ENCODE results near the gene SULT1C2.
"Not testable (repeated sequence)": the region's sequence is repeated elsewhere in the genome, so short reads cannot be mapped to it uniquely, and the experiment has no call there.

SULT1C2 gene

DNA sequence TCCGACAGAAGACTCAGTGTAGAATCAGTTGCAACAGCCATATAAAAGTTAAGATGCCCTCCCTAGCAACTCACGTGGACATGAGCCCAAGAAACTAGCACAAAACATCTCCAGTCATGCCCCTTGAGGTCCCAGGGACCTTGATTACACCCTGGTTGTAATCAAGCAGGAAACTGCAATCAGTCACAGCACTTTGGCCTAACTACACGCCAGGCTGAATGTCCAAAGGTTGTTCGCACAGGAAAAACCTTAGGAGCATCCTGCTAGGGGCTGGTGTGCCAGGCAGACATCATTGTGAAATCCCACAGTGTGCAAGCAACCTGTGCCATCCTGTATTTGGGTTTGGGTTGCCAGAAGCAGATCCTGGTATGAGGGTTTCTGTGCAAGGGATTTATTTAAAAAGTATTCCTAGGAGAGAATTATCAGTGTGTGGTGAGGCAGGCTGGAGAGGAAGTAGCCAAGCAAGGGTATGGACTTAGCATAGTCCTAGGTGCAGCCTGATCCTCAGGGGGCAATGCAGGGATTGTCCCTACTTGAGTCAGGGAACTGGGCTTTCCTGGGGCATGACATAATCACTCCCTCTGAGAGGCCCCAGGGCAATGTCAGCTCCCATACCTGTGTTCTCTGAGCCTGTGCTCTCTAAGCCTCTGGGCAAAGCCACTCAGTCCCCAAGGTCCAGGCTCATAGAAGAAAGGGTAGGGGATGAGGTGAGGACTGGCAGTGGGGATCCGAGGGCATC, 17.8 kb upstream of the SULT1C2 start:
- H3K9me3 Mint-ChIP-seq, result no peaks in the 10 kb centered on the region
- H3K27ac Mint-ChIP-seq, result no peak overlapping the region
- DNase-seq (ENCODE audit: low spot score), result no peak
- no peaks in the 10 kb centered on the region for H3K36me3 Mint-ChIP-seq (ENCODE audit: low read depth)
- H3K4me1 Mint-ChIP-seq (ENCODE audit: low read depth), result no peaks in the 10 kb centered on the region
- H3K27me3 Mint-ChIP-seq (ENCODE audit: low read depth), result no peaks in the 10 kb centered on the region
- no peak overlapping the region for H3K4me3 Mint-ChIP-seq

DNA sequence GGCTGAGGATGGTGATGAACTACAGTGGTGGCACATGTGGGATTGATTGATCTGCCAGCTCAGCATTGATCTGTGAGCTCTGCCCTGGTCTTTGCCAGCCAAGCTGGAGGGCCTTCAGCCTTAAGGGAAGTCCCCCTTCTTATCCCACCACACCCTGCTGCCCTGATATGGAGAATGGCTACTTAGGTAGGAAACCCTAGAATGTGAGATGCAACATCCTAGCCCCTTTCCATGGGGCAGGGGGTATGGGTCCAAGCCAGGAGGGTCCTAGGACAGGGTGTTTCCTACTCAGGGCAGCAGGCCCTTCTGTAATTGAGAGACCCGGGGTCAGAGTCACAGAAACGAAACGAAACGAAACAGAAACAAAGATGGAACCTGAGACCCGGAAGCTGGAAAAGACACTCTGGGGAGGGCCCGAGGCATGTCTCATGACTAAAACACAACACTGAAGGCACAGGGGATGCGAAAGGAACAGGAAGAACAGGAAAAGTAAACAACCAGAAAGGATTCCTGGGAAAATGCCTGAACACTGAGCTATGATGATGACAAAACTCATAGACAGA, 16.9 kb upstream of the SULT1C2 start:
- Mint-ChIP-seq H3K9me3 (no peaks in the 10 kb centered on the region), H3K36me3 (ENCODE audit: low read depth) (no peaks in the 10 kb centered on the region), H3K27me3 (ENCODE audit: low read depth) (no peaks in the 10 kb centered on the region), H3K4me3 (no peak overlapping the region), H3K4me1 (ENCODE audit: low read depth) (no peaks in the 10 kb centered on the region), H3K27ac (no peak overlapping the region)
- no peak for DNase-seq (ENCODE audit: low spot score)

DNA sequence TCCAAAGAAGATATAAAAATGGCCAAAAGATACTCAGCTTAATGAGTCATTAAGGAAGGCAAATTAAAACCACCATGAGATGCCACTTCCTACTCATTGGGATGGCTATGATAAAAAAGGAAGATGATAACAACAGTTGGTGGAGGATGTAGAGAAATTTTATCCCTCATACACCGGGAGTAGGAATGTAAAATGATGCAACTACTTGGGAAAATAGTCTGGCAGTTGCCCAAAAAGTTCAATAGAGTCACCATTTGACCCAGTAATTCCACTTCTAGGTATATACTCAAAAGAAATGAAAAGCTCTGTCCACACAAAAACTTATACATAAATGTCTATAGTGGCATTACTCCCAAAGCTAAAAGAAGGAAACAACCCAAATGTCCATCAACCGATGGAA, 10.1 kb upstream of the SULT1C2 start:
- no peaks in the 10 kb centered on the region for H3K36me3 Mint-ChIP-seq (ENCODE audit: low read depth)
- DNase-seq (ENCODE audit: low spot score), result no peak
- H3K27ac Mint-ChIP-seq, result no peak overlapping the region
- no peaks in the 10 kb centered on the region for H3K4me1 Mint-ChIP-seq (ENCODE audit: low read depth)
- no peak overlapping the region for H3K4me3 Mint-ChIP-seq
- H3K9me3 Mint-ChIP-seq, result no peaks in the 10 kb centered on the region
- no peaks in the 10 kb centered on the region for H3K27me3 Mint-ChIP-seq (ENCODE audit: low read depth)

DNA sequence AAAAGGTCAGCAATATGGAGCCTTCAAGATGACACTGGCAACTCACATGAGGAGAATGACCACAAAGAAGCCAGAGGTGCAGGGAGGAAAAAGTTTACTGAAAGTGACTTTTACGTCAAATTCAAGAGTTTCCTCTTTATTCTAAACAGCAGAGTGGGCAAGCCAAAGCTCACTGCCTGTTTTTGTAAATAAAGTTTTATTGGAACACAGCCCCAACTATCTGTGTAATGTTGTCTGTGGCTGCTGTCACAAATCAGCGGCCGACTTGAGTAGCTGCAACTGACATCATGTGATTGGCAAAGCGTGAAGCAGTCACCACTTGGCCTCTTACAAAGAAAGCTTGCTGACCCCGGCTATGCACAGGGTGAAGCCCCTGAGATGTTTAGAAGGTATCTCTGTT, 9.2 kb upstream of the SULT1C2 start:
- Mint-ChIP-seq H3K9me3 (no peaks in the 10 kb centered on the region), H3K27ac (no peak overlapping the region), H3K4me3 (no peak overlapping the region), H3K36me3 (ENCODE audit: low read depth) (no peaks in the 10 kb centered on the region), H3K4me1 (ENCODE audit: low read depth) (no peaks in the 10 kb centered on the region), H3K27me3 (ENCODE audit: low read depth) (no peaks in the 10 kb centered on the region)
- no peak for DNase-seq (ENCODE audit: low spot score)

DNA sequence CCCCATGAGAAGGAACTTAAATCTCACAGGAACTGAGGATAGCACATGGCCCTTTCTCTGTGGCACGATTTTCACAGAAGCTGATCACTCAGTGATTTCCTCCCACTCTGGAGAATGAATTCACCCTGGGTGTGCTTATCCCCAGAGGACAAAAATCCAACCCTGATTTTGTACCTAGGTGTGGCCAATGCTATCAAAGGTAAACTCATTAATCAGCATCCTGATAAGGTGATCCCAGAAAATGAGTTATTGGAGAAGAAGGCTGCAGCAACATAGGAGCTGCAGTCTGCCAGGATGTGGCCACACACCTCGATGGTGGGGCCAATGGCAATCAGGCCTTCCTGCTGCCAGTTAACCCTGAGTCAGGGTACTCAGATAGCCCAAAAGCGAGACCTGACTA, 8.2 kb upstream of the SULT1C2 start:
- DNase-seq (ENCODE audit: low spot score), result no peak
- Mint-ChIP-seq H3K4me1 (ENCODE audit: low read depth) (no peaks in the 10 kb centered on the region), H3K9me3 (peaks cover 7% of the 10 kb centered on the region), H3K27ac (no peak overlapping the region), H3K36me3 (ENCODE audit: low read depth) (no peaks in the 10 kb centered on the region), H3K27me3 (ENCODE audit: low read depth) (no peaks in the 10 kb centered on the region), H3K4me3 (no peak overlapping the region)

DNA sequence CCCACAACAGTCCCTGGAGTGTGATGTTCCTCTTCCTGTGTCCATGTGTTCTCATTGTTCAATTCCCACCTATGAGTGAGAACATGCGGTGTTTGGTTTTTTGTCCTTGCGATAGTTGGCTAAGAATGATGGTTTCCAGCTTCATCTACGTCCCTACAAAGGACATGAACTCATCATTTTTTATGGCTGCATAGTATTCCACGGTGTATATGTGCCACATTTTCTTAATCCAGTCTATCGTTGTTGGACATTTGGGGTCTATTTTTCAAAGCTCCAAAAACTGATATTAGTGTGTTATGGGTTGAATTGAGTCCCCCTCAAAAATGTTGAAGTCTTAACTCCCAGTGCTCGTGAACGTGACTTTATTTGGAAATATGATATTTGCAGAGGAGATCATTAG, 4.1 kb upstream of the SULT1C2 start:
- not testable (repeated sequence) for H3K4me1 Mint-ChIP-seq (ENCODE audit: low read depth); H3K27ac Mint-ChIP-seq; H3K27me3 Mint-ChIP-seq (ENCODE audit: low read depth); DNase-seq (ENCODE audit: low spot score); H3K4me3 Mint-ChIP-seq; H3K9me3 Mint-ChIP-seq; H3K36me3 Mint-ChIP-seq (ENCODE audit: low read depth)

DNA sequence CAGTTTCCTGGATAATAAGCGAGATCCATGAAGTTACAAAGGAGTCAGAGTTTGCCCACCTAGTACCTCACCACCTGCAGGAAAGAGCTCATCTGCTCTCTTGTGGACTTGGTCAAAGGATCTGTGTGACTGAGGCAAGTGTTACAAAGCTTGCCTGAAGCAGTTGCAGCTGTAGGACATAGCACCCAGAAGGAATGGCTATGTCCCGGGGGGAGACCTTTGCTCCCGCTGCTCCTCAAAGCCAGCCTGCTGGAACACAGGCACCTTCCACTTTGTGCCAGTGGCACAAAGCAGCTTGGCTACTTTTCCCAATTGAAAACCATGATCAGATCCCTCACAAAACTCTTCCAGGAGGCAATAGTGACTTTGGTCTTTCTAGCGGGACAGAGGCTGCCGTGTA, 3.1 kb upstream of the SULT1C2 start:
- Mint-ChIP-seq H3K4me3 (no peak overlapping the region), H3K27me3 (ENCODE audit: low read depth) (no peaks in the 10 kb centered on the region), H3K27ac (no peak overlapping the region), H3K36me3 (ENCODE audit: low read depth) (no peaks in the 10 kb centered on the region), H3K9me3 (peaks cover 7% of the 10 kb centered on the region), H3K4me1 (ENCODE audit: low read depth) (no peaks in the 10 kb centered on the region)
- DNase-seq (ENCODE audit: low spot score), result no peak

DNA sequence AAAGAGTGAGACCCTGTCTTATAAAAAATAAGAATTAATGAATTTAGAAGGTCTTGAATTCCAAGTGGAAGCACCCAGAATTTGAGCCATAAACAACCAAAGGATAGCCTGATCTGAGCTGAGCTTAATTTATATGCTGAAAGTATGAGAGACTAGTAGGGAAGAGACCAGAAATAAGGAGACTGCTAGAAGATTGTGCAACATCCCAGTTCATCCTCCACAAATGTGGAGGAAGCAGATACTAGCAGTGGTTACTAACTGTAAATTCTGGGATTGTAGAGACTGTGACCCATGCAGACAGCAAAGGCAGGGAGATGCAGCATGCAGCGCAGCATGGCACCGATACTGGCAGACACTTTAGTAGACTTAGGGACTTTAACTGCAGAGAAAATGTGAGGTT, 1.5 kb upstream of the SULT1C2 start:
- Mint-ChIP-seq H3K27me3 (ENCODE audit: low read depth) (no peaks in the 10 kb centered on the region), H3K4me3 (no peak overlapping the region), H3K36me3 (ENCODE audit: low read depth) (no peaks in the 10 kb centered on the region), H3K4me1 (ENCODE audit: low read depth) (no peaks in the 10 kb centered on the region), H3K27ac (no peak overlapping the region), H3K9me3 (peaks cover 7% of the 10 kb centered on the region)
- DNase-seq (ENCODE audit: low spot score), result no peak

DNA sequence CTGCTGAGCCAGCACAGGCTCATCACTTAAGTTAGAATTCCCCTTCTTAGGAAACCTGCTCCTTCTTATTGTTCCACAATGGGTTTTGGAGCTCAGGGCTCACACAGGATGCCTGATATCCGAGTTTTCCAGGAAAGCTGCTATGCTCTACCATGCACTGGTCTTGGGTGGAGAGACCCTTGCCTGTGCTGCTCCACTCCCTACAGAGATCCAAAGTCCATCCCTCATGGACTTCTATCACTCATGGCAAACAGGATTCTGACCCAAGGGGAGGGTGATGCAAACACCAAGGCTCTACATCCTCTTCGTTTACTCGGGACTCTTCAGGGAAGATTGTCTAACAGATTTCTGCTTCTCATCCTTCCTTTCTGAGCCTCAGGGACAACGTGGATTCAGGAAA, 5.2 kb downstream of the SULT1C2 start:
- H3K4me1 Mint-ChIP-seq (ENCODE audit: low read depth), result no peaks in the 10 kb centered on the region
- no peaks in the 10 kb centered on the region for H3K36me3 Mint-ChIP-seq (ENCODE audit: low read depth)
- H3K4me3 Mint-ChIP-seq, result no peak overlapping the region
- H3K27me3 Mint-ChIP-seq (ENCODE audit: low read depth), result no peaks in the 10 kb centered on the region
- DNase-seq (ENCODE audit: low spot score), result no peak
- no peak overlapping the region for H3K27ac Mint-ChIP-seq
- no peaks in the 10 kb centered on the region for H3K9me3 Mint-ChIP-seq

DNA sequence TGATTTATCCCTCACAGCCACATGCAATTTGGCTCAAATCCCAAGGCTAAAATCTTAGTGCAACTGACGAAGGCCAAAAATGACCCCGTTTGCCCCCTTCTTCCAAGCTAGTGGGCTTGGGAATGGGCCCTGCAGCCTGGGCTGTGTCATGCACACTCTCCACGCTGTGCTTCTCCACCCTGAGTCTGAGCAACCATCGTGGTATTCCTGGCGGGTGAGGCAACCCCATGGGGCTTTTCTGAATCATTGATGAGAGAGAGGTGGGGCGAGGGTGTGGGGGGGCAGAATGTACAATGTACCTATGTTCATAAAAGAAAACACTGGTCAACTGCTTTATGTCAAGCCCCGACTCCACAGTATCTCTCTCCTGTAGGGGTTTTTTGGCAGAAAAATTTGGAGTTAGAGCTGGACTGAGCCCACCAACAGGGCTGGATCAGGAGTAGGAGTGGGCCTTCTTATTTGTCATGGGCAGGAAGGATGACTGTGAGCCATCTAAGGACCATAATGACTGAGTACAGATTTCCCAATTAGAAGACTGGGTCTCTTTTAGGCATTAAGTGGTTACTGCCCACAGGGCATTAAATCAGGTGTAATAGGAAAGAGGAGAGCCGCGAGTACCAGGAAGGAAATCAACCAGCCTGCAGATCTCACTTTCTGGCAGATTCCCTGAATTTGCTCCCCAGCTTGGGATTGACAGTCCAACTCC, 8.9 kb downstream of the SULT1C2 start:
- H3K36me3 Mint-ChIP-seq (ENCODE audit: low read depth), result no peaks in the 10 kb centered on the region
- no peaks in the 10 kb centered on the region for H3K9me3 Mint-ChIP-seq
- H3K27me3 Mint-ChIP-seq (ENCODE audit: low read depth), result no peaks in the 10 kb centered on the region
- no peak overlapping the region for H3K27ac Mint-ChIP-seq
- no peaks in the 10 kb centered on the region for H3K4me1 Mint-ChIP-seq (ENCODE audit: low read depth)
- no peak for DNase-seq (ENCODE audit: low spot score)
- H3K4me3 Mint-ChIP-seq, result no peak overlapping the region

DNA sequence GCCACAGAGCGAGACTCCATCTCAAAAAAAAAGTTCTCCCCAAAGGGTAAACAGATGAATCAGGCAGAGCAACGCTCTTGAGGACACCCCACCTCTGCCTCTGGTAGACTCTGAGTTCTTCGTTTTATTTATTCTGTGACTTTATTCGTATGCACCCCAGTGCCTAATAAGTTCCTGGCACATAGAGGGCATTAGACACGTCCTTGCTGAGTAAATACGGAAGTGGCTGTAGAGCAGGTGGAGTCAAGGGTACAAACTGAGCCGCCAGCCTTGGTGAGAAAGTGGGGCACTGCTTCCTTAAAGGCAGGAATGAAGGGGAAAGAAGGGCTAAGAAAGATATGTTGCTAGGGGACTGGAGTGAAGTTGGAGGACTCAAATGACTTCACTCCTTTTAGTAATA, 12.9 kb downstream of the SULT1C2 start:
- no peaks in the 10 kb centered on the region for H3K9me3 Mint-ChIP-seq
- no peaks in the 10 kb centered on the region for H3K4me1 Mint-ChIP-seq (ENCODE audit: low read depth)
- no peaks in the 10 kb centered on the region for H3K27me3 Mint-ChIP-seq (ENCODE audit: low read depth)
- no peaks in the 10 kb centered on the region for H3K36me3 Mint-ChIP-seq (ENCODE audit: low read depth)
- H3K4me3 Mint-ChIP-seq, result no peak overlapping the region
- no peak for DNase-seq (ENCODE audit: low spot score)
- no peak overlapping the region for H3K27ac Mint-ChIP-seq

DNA sequence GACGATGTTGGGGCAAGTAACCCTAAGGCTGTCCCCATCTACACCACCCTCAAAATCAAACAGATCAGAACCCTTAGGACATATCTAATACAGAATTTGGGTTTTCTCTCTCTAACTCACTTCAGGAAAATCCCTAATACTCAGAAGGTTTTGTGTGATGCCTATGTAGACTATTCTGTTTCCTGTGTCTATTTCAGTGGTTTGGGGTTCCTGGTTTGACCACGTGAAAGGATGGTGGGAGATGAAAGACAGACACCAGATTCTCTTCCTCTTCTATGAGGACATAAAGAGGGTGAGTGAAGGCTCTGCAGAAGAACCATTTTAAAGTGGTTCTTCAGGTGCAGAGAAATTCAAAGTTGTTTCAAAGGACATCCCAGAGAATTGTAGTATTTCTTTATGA, 16.3 kb downstream of the SULT1C2 start:
- Mint-ChIP-seq H3K9me3 (no peaks in the 10 kb centered on the region), H3K27me3 (ENCODE audit: low read depth) (peaks cover 3% of the 10 kb centered on the region), H3K4me3 (no peak overlapping the region), H3K27ac (no peak overlapping the region), H3K4me1 (ENCODE audit: low read depth) (no peaks in the 10 kb centered on the region), H3K36me3 (ENCODE audit: low read depth) (no peaks in the 10 kb centered on the region)
- no peak for DNase-seq (ENCODE audit: low spot score)

DNA sequence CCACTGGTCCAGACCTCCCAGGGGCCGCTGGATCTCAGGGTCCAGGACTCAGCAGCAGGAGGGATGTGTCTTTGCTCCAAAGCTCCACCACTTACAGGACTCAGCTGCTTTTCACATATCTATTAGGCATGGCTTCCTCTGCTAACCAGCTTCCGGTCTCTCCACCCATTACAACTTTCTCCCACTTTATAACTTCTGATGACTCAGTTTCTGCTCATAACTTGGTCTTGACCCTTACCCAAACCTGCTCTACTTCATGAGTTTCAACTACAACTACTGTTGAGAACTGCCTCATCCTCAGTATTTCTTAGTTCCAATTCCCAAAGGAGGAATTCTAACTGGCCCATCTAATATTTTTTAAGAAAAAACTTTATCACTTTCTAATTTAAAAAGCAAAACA, 17.2 kb downstream of the SULT1C2 start:
- no peak for DNase-seq (ENCODE audit: low spot score)
- Mint-ChIP-seq H3K27ac (no peak overlapping the region), H3K9me3 (no peaks in the 10 kb centered on the region), H3K27me3 (ENCODE audit: low read depth) (peaks cover 3% of the 10 kb centered on the region), H3K4me1 (ENCODE audit: low read depth) (no peaks in the 10 kb centered on the region), H3K36me3 (ENCODE audit: low read depth) (no peaks in the 10 kb centered on the region), H3K4me3 (no peak overlapping the region)

DNA sequence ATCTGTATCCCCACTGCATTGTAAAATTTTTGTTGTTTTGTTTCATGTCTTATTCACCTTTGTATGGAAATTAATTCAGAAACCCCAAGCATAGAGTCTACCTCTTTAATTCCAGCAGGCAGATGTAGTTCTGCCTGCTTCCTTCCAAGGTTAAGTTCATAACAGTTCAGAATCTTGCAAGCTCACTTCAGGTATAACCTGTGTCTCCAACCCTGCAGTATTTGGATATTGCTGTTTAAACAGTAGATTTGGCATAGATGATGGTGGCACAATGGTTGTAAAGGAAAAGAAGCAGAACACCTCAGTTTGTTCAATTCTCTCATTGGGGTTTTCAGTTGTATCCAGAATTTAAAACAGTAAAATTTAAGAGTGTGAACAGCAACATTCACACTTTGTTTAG, 21.2 kb downstream of the SULT1C2 start:
- no peak for DNase-seq (ENCODE audit: low spot score)
- no peaks in the 10 kb centered on the region for H3K4me1 Mint-ChIP-seq (ENCODE audit: low read depth)
- H3K36me3 Mint-ChIP-seq (ENCODE audit: low read depth), result no peaks in the 10 kb centered on the region
- H3K27me3 Mint-ChIP-seq (ENCODE audit: low read depth), result peaks cover 3% of the 10 kb centered on the region
- H3K4me3 Mint-ChIP-seq, result no peak overlapping the region
- no peak overlapping the region for H3K27ac Mint-ChIP-seq
- H3K9me3 Mint-ChIP-seq, result no peaks in the 10 kb centered on the region
